IPS-NIHi11 (cell line): ENCODE results near the gene CYFIP1.
"Not testable (repeated sequence)": the region's sequence is repeated elsewhere in the genome, so short reads cannot be mapped to it uniquely, and the experiment has no call there.

ENCODE experiments used
- DNase-seq: peaks from one replicate; pipeline ENCODE4 v3.0.0; 2012; ENCODE audit warnings: mixed read lengths, low spot score

CYFIP1 gene

DNA sequence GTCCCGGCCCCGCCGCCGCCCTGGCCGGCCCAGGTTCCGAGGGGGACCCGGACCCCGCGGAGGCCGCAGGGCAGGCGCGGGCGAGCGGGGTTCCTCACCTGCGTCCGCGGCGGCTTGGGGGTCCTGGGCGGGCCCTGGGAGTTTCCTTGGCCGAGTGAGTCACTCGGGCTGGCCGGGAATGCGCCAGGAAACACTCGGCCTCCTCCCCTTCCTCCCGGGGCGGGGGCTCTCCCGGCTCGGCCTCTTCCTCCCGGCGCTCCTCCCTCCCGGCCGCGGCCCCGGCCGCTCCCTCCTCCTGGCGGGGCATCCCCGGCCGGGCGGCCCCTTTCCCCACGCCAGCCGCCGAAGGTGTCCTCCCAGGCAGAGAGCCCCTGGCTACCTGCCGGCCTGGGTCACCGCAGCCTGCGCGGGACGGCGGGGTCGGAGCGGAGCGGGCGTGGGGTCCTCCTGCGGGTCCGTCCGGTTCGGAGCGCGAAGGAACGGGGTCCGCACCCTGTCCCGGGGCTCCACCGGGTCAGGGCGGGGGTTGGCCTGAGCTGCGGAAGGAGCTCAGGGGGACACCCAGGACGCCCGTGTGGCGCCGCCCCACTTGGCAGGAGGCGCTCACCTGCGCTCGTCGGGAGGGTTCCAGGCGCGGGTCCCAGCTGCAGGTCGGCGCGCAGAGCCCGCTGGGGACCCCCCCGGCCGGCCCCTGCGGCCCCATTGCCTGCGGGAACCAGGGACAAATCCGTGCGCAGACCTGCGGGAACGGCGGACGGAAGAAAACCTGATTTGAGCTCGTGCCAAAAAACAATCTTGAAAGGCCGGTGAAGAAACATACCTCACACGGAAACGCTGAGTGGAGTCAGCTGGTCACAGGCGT, at the start of gene CYFIP1:
Gene CYFIP1, minus strand, starts transcription at position 180 of the 862 bp plus-strand sequence. CDS start 33,083 bp downstream, outside the sequence.
- peak; percentile 96 for DNase-seq

DNA sequence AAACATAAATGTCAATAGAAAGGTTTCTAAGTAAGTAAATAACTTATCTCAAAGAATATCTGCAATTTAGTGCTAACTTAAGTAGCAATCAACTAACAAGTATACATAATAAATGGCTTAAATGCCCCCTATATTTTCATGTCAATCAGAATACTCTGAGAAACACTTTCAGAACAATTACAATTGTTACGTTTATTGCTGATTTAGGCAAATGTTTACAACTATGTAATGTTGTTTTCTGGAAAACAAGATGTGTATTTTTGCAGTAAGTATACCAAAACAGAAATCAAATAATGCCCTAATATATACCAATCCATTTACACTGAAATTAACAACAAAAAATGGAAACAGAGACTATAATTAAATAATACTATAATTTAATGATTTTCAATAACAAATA, 46.0 kb upstream of the CYFIP1 start:
- no peak for DNase-seq

DNA sequence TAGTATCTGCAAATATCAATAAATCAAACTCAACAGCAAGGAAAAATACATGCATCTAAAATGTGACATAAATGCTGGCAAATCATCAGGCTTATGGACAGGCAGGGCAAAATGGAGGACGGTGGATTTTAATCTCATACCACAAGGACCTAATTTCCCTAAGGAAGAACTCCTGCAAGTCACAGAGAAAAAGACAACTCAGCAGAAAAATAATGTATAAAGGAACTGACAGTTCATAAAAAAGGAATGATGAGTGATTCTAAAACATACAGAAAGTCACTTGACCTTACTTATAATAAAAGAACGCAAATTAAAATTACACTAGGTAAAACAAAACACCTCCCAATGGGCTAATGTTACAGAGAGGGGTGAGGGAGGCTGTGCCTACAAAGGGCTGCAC, 42.0 kb upstream of the CYFIP1 start:
- DNase-seq: no peak

DNA sequence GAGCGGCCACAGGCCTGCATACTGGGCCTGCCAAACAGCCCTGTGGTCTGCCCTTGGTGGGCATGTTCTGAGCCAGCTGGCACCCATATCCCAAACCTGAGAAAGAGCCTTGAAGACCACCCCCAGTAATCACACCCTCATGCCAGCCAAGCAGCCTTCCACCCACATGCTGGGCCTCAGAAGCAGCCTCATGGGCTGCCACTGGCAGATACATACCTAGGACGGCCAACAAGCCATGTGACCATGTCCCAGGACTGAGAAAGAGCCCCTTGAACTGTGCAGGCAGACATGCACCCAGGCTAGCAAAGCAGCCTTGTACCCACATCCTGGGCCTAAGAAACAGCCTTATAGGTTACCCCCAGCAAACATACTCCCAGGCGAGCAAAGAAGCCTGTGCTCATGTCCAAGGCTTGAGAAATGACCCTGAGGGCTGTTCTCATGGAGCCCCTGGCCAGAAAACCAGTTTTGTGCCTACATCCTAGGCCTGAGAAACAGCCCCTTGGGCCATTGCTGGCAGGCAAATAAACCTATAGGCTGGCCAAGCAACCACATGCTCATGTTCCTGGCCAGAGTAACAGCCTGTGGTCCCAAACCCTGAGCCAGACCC, 34.3 kb upstream of the CYFIP1 start:
- DNase-seq: no peak

GRCh38 chr15:23013681-23014080, 33.5 kb upstream of the CYFIP1 start:
- DNase-seq: no peak

DNA sequence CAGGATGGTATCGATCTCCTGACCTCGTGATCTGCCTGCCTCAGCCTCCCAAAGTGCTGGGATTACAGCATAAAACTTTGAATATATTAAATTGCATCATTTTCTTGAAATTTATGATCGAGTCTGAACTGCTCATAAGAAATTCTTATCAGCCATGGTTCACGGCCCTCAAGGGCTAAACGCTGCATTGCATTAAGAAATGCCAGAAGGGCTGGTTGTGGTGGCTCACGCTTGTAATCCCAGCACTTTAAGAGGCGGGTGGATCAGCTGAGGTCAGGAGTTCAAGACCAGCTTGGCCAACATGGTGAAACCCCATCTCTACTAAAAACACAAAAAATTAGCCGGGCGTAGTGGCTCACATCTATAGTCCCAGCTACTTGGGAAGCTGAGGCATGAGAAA, 32.4 kb upstream of the CYFIP1 start:
- not testable (repeated sequence) for DNase-seq

- no peak for DNase-seq
Observed at GRCh38 chr15:23003736-23004135, 23.6 kb upstream of the CYFIP1 start.

DNA sequence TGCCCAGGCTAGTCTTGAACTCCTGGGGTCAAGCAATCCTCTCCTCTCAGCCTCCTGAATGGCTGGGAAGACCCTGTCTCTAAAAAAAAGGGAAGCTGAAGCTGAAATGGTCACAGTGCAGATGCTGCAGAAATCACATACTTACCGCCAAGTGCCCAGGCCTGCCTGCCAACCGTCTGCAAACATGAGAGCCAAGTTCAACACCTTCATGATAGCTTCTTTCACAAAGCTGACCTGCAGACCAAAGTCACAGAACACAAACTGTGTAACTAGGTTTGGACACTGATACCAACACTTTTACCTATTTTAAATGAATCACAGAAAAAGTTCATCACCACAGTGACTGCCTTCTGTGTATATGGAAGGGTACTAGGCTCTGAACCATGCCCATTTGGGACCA, 22.8 kb upstream of the CYFIP1 start:
- DNase-seq: no peak

DNA sequence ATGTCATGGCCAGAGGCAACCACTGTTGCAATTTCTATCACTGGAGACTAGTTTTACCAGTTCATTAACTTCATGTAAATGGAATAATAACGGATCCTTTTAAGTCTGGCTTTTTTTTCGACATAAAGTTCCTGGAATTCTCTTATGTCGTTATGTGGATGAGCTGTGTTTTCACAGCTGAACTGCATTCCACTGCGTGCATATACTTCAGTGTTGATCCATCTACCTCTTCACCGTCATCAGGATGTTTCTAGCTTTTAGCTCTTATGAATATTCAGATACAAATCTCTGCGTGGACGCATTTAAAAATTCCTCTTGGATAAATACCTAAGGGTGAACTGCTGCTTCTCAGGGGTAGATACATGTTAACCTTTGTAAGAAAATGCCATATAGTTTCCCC, 15.6 kb upstream of the CYFIP1 start:
- DNase-seq: no peak

- no peak for DNase-seq
Observed at GRCh38 chr15:22992024-22992326, 11.8 kb upstream of the CYFIP1 start.

DNA sequence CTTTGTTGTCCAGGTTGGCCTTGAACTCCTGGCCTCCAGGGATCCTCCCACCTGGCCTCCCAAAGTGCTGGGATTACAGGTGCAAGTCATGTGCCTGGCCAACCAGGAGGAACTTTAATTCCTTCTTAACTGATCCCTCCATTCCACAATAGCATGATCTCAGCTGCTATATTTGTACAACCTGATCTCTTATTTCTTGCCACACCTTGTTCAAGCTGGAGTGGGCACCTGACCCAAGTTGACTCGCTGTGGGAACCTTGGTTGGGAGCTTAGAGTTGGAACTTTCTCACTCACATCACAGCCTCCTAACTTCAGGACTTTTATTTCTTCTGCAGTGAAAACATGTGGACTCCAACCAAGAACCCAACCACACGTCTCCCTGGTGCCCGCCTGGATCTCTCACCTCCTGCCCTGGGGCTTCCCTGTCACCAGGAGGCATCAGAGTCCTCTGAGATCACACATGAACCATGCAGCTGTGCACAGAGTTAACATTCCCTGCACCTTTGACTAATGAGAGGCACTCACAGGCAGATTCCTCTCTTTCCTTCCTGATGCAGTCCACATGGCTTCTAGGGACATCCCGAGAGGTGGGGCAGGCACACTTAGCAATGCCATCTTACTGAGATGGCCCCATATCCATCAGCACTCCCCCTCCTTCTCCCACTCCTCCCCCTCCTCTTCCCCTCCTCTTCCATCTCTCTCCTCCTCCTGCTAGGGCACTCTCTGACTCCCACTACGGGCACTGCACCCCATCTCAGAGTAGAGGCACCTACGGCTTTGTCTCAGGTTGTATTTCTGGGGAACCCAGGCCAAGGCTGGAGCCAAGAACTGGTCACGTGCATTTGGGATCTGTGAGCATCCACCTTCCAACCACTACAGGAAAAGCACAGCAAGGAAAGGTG, 9.7 kb upstream of the CYFIP1 start:
- DNase-seq: no peak

DNA sequence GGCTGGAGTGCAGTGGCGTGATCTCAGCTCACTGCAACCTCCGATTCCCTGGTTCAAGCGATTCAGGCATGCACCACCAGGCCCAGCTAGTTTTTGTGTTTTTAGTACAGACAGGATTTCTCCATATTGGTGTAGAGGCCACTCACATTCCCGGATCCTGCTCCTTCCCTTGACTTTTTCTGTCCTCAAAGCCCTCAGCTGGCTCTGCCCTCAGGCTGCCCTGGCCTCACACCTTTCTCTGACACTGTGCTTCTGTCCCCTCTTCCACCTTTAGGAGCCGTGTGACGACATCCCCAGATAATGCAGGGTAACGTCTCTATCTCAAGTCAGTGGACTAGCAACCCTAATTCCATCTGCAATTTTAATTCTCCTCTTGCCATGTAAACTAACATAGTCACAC, 8.6 kb upstream of the CYFIP1 start:
- DNase-seq: no peak

GRCh38 chr15:22981931-22982330, 1.8 kb upstream of the CYFIP1 start:
- DNase-seq: not testable (repeated sequence)

DNA sequence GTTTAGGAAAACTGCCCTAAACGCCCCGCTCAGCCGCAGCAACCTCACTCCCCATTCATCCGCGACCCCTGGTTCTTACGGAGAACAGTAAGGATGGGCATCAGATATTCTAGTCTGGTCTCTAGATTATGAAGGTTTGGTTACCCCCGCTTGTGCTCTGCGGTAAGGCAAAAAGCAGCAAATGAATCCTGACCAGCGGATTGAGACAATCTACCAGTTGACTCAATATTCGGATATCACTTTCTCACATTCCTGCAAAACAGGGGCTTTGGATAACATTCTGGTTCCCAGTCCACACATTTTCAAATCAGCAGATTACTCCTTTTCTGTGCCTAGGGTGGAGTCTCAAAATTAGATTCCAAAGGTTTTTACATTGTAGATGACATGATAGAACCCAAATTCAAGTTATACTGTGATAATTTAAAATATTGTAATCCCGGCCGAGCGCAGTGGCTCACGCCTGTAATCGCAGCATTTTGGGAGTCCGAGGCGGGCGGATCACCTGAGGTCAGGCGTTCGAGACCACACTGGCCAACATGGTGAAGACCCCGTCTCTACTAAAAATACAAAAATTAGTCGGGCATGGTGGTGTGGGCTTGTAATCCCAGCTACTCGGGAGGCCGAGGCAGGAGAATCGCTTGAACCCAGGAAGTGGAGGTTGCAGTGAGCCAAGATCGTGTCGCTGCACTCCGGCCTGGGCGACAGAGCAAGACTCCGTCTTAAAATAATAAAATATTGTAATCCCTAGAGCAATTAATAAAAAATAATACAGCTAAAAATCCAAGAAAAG, 1.1 kb upstream of the CYFIP1 start:
- DNase-seq: no peak

GRCh38 chr15:22979238-22980188, 655 bp downstream of the CYFIP1 start:
- peak; percentile 72 for DNase-seq

GRCh38 chr15:22978691-22979237, 1.4 kb downstream of the CYFIP1 start:
- no peak for DNase-seq

DNA sequence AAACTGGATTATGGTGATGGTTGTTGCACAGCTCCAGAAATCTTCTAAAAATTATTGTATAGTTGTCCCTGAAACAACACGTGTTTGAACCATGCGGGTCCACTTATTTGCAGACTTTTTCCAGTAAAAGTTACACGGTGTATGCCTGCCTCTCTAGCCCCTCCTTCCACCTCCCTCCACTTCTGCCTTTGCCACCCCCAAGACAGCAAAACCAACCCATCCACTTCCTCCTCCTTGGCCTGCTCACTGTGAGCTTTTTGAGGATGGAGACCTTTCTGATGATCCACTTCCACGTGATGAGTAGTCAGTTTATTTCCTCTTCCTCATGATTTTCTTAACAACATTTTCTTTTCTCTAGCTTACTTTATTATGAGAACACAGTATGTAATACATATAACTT, 5.4 kb downstream of the CYFIP1 start:
- no peak for DNase-seq

DNA sequence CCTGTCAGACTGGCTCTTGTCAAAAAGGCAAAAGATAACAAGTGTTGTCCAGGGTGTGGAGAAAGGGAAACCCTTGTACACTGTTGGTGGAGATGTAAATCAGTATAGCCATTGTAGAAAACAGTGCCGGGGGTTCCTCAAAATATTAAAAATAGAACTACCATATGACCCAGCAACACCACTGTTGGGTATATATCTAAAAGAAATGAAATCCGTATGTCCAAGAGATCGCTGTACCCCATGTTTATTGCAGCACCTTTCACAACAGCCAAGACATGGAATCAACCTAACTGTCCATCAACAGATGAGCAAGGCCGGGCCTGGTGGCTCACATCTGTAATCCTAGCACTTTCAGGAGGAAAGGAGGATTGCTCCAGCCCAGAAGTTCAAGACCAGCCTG, 6.2 kb downstream of the CYFIP1 start:
- DNase-seq: no peak

DNA sequence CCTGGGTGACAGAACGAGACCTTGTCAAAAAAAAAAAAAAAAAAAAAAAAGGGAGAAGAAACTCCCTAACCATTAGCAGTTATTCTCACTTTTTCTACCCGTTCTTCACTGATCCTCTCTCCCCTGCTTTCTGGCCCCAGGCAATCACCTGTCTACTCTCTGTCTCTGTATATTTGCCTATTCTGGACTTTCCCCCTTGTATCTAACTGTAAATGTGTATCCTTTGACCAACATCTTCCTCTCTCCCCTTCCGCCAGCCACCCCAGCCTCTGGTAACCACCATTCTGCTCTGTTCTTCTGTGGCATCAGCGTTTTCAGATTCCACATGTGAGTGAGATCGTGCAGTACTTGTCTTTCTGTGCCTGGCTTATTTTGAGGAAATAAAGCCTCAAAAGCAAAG, 6.9 kb downstream of the CYFIP1 start:
- no peak for DNase-seq

DNA sequence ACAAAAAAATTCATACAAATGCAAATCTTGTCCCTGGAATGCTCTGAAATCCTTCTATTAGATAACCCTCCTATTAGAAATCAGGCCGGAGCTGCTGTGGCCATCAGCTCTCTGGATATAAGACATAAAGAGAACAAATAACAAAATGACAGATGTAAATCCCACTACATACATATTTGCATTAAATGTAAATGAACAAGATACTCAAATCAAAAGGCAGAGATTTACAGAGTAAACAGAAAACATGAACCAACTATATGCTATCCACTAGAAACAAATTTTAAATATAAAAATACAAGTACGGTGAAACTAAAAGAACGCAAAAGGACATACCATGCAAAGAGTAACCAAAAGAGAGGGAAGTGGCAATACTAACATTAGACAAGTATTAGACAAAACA, 10.7 kb downstream of the CYFIP1 start:
- DNase-seq: no peak

- DNase-seq: no peak
Observed at GRCh38 chr15:22968366-22968765, 11.8 kb downstream of the CYFIP1 start.
